Progenitor cell of endocrine pancreas (in vitro differentiated cells): ENCODE measurements around the gene C1QTNF1. TPM values are rescaled to one million over a fixed set of nuclear protein-coding genes. Genes with fewer than 3 reads are reported as not detected.

ENCODE experiments used
- DNase-seq: peaks from one replicate; pipeline ENCODE4 v3.0.0; 2021; ENCODE audit warnings: low spot score; ENCODE audit not compliant: unreplicated experiment
- H3K27ac Mint-ChIP-seq: 2 replicates; pipeline ENCODE4 v1.8.0; 2021; ENCODE audit warnings: mild to moderate bottlenecking, moderate library complexity, mixed read lengths
- H3K27me3 Mint-ChIP-seq: 2 replicates; pipeline ENCODE4 v1.8.0; 2021; ENCODE audit warnings: mixed read lengths
- H3K36me3 Mint-ChIP-seq: 2 replicates; pipeline ENCODE4 v1.8.0; 2022; ENCODE audit warnings: mixed read lengths; ENCODE audit not compliant: insufficient read depth
- H3K4me1 Mint-ChIP-seq: 2 replicates; pipeline ENCODE4 v1.8.0; 2021; ENCODE audit warnings: low read depth, mixed read lengths
- H3K4me3 Mint-ChIP-seq: 2 replicates; pipeline ENCODE4 v1.8.0; 2021; ENCODE audit warnings: low read depth, mild to moderate bottlenecking, moderate library complexity, mixed read lengths
- H3K9me3 Mint-ChIP-seq: 2 replicates; pipeline ENCODE4 v1.8.0; 2021; ENCODE audit warnings: low read depth, mixed read lengths
- CTCF ChIP-seq: fragments of 200-600 bp; sonication (generic); IDR thresholded peaks from one replicate; pipeline ENCODE4 v1.5.0; 2021; ENCODE audit warnings: antibody characterized with exemption, mild to moderate bottlenecking; ENCODE audit not compliant: unreplicated experiment
- total RNA-seq: library from RNA; stranded (reverse); gene quantifications from 2 replicates; pipeline ENCODE4 v1.2.1, GENCODE V29; 2021

The C1QTNF1 gene
- total RNA-seq, 1 donor from 2014 or later = 0.67 TPM

DNA sequence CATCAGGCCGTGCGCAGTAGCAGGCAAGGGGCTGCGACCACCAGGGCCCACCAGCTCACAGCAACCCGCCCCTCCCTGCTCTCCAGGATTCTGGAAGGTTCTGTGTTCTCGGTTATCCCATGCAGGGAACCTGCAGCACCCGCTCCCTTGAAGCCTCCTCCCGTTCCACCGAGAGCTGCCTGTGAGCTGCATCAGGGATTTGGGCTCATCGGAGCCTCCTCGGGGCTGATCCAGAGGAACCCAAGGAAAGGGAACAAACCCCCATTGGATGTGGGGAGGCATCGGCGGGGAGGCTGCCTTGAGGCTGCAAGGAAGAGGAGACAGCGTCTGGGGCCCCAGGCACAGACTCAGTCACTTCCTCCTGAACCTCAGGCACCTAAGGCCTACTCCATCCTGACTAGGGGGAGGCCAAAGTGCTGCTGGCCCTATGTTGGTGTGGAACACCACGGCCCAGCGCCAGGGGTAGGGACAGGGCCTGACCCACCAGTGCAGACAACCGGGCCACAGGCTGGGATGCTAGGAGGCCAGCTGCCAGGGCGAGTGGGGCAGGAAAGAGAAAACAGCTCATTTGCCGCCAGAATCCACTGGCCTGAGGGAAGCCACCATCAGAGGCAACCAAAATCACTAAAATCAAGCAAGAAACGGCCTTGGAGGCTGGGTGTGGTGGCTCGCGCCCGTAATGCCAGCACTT is 29.8 kb upstream of the C1QTNF1 start:
- Mint-ChIP-seq H3K36me3 (peaks cover 27% of the 10 kb centered on the region), H3K9me3 (no peaks in the 10 kb centered on the region)

DNA sequence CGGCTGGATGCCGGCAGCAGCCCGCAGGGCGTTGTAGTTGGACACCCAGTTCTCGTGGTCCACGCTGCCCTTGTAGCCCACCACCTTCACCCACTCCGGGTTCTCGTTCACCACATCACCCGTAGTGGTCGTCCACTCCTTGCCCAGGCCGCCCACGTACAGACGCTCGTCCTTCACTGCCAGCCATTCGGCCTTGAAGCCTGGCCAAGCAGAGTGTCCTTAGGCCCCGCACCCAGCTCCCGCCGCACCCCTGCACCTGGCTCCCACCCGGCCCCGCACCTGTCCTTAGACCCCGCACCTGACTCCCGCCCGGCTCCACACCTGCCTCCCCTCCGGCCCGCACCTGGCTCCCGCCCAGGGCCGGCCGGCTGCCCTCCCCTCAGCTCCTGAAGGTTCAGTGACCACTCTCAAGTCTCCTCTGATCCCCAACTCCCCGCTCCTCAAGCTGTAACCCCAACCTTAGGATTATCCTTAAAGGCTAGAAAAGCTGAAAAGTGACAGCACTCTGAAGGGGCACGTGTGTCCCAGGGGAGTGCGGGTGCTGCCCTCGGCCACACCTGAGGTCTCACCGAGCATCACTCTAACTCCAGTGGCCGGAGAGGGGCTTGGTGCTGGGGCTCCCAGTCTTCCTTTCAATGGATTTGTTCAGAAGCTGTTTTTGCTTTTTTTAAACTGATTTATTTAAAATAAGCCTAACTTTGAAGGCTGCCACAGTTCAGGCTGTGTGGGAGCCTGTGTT is 28.8 kb upstream of the C1QTNF1 start:
- TF ChIP-seq CTCF = no peak
- DNase-seq = no peak
- Mint-ChIP-seq H3K4me1 (peaks cover 6% of the 10 kb centered on the region), H3K27ac (no peak overlapping the region), H3K27me3 (no peaks in the 10 kb centered on the region), H3K4me3 (no peak overlapping the region), H3K36me3 (peaks cover 24% of the 10 kb centered on the region), H3K9me3 (no peaks in the 10 kb centered on the region)

More for the DNA sequence above, 29.8 kb upstream of the C1QTNF1 start:
- Mint-ChIP-seq H3K4me3 (no peak overlapping the region), H3K4me1 (peaks cover 6% of the 10 kb centered on the region), H3K27me3 (no peaks in the 10 kb centered on the region), H3K27ac (no peak overlapping the region)
- no peak for TF ChIP-seq CTCF
- no peak for DNase-seq

DNA sequence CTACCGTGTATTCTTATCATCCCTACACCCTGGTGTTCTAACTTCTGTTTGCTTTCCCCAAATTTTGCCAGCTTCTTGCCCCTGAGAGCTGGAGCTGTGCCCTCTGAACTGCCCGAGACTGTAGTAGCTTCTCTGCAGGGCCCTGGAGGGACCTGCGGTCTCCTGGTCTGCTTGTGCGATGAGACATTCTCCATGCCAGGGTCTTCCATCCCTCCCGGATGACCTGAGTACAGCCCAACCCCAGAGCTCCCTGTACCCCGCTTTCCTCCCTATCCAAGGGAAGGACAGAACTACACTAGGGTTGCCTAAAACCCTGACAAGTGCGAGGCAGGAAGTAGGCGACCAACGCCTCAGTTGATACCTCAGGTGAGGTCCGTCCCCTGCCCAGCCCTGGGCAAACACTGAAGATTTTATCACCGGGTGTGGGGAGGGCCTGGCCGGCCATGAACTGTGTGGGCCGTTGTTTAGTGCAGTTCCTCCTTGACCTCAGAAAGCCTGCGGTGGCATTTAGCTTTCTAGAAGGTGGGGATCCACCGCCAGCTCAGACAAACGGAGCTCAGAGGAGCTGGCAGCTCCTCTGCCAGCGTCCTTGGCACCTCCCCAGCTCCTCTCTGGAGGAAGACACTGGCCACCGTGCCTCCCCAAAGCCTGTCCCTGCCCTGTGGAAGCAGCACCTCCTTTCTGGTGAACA is 28.1 kb upstream of the C1QTNF1 start:
- H3K36me3 Mint-ChIP-seq = peaks cover 24% of the 10 kb centered on the region
- DNase-seq = no peak
- H3K4me3 Mint-ChIP-seq = no peak overlapping the region
- peaks cover 6% of the 10 kb centered on the region for H3K4me1 Mint-ChIP-seq
- H3K27me3 Mint-ChIP-seq = no peaks in the 10 kb centered on the region
- TF ChIP-seq CTCF = no peak
- H3K9me3 Mint-ChIP-seq = no peaks in the 10 kb centered on the region
- H3K27ac Mint-ChIP-seq = peak overlapping the region; percentile 77

GRCh38 chr17:78996781-78997201 is 27.2 kb upstream of the C1QTNF1 start:
- Mint-ChIP-seq H3K27me3 (no peaks in the 10 kb centered on the region), H3K4me3 (no peak overlapping the region), H3K36me3 (peaks cover 18% of the 10 kb centered on the region), H3K9me3 (no peaks in the 10 kb centered on the region), H3K4me1 (peaks cover 6% of the 10 kb centered on the region), H3K27ac (no peak overlapping the region)
- TF ChIP-seq CTCF = no peak
- DNase-seq = no peak

DNA sequence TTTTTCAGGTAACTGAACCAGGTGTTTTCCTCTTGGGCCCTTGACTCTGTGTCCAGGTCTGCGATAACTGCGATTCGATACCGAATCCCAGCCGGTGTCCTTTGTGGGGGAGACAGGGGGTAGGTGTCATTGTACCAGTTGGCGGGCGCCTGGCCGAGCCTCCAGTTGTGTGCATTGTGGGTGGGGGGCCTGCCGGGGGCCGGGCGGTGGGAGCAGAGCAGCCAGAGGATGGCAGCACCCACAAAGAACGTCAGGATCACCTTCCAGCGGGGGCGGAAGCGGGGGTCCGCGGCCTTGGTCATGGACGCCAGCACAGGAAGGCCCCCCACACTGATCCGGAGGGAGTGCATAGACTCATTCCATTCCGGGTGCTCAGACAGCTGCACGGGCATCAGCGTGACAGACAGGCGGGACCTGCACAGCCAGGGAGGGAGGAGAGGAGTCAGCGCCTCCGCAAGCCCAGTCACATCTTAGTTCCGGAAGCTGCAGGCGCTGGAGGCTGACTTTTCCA is 26.7 kb upstream of the C1QTNF1 start:
- DNase-seq = no peak
- TF ChIP-seq CTCF = no peak
- Mint-ChIP-seq H3K4me3 (no peak overlapping the region), H3K9me3 (no peaks in the 10 kb centered on the region), H3K36me3 (peaks cover 18% of the 10 kb centered on the region), H3K27me3 (no peaks in the 10 kb centered on the region), H3K27ac (no peak overlapping the region), H3K4me1 (peaks cover 6% of the 10 kb centered on the region)
